AG09319 (cell line): ENCODE data around the gene KRT82.

ENCODE experiments used
- DNase-seq: peaks from one replicate; pipeline ENCODE4 v3.0.0-alpha.2; 2010; ENCODE audit warnings: low read depth; ENCODE audit errors: extremely low read depth
- CTCF ChIP-seq: IDR thresholded peaks from 2 replicates; pipeline ENCODE4 v1.5.1; 2011; ENCODE audit warnings: low read depth, mild to moderate bottlenecking, inconsistent platforms, low read length, moderate library complexity

KRT82 gene

GRCh38 chr12:52391618-52392002 is 14.5 kb downstream of the KRT82 start:
- no peak for TF ChIP-seq CTCF
- no peak for DNase-seq

- no peak for DNase-seq
- peak; percentile 43 for TF ChIP-seq CTCF
Measured at GRCh38 chr12:52390739-52391617, 15.2 kb downstream of the KRT82 start.

DNA sequence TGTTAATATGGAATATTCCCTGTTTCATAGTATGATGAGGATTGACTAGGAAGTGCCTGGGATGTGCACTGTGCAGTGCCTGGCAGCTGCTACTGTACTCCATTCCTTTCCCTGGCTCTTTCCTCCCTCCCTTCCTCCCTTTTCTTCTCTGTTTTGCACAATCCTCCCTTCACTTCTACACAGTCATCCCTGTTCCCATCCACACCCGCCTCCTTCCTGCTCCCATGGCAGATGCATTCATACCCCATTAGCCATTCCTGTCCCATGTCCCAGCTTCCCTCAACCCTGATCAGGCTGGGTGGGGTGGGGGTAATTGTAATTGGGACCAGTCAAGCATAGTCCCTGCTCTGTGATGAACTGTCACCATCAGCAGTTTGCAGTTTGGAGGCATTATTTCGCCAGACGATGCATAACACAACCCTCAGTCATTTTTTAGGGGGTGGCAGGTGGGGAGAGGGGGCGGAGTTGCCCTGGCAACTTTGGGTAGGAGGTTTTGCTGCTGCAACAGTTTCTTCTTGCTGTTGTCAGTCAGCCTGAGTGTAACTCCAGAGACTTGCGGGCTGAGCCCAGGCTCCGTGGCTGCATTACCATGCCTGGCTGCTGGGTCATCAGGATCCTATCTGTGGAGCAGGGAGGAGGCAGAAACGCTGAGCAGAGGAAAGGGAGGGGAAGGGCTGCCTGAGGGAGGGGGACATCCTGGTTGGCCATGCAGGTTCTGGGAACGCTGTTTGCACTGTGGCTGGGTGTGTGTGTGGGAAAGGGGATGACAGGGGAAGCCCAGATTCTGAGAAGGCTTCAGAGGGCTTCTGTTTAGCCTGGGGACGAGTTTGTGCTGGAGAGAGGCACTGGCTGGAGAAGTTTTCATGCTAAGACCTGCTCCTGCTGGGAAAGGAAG is 16.6 kb downstream of the KRT82 start:
- TF ChIP-seq CTCF: no peak
- DNase-seq: no peak

DNA sequence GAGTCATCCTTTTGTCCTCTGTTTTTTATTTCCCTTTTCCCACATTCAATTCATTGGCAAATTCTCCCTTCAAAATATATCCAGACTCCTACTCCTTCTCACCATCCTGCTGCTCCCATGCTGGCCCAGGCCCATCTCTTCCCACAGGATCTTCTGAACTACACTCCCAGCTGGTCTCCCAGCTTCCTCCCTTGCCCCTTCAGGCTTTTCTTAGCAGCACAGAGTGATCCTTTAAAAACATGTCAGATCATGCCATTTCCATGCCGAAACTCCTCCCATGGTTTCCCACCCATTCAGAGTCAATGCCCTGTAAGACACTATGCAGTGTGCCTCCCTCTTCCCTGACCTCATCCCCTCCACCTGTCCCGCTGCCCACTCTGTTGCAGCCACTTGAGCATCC is 18.3 kb downstream of the KRT82 start:
- no peak for DNase-seq
- no peak for TF ChIP-seq CTCF

DNA sequence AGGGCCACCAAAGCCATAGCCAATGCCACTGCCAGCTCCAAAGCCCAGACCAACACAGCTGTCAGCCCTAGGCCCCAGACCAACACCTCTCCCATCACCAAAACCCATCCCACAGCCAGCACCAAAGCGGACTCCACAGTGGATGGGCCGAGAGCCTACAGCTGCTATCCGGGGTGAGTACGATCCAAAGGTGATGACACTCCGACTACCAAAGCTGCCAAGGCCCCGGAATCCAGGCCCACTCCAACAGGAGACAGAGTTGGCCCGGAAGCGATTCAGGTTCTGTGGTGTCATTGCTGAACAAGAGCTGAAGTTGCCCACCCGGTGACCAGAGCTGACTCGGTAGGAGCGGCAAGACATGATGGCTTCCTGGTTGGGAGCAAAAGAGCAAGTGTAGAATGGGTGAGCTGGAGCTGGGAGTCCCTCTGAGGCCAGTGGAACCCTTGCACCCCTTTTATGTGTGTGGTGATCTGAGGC is 20.9 kb downstream of the KRT82 start, which contains the start of gene KRT84:
KRT84 (minus strand) TSS at position 427 of the 477 bp plus-strand sequence; CDS start at position 360, 67 bp downstream.
- no peak for DNase-seq
- TF ChIP-seq CTCF: no peak

DNA sequence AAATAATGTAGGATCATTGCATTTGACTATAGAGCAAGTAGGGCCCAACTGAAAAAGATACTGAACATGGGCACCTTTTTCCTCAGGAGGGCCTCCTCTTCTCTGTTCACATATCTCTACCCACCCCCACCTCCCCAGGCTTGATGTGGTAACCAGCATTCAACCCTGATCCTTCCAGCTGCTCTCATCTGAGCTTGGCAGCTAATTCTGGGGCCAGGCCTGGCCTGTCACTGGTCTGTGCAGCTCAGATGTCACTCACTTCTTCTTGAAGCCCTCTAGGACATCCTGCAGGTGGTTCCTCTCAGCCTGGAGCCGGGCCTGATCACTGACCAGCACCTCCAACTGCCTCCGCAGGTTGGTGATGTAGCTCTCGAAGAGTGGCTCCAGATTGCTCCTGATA is 22.8 kb downstream of the KRT82 start:
- no peak for TF ChIP-seq CTCF
- no peak for DNase-seq
